Measurements from ENCODE around the gene MTMR2.
A peak's percentile ranks its signal among the peaks of the same experiment; 100 is the strongest.

The MTMR2 gene

DNA sequence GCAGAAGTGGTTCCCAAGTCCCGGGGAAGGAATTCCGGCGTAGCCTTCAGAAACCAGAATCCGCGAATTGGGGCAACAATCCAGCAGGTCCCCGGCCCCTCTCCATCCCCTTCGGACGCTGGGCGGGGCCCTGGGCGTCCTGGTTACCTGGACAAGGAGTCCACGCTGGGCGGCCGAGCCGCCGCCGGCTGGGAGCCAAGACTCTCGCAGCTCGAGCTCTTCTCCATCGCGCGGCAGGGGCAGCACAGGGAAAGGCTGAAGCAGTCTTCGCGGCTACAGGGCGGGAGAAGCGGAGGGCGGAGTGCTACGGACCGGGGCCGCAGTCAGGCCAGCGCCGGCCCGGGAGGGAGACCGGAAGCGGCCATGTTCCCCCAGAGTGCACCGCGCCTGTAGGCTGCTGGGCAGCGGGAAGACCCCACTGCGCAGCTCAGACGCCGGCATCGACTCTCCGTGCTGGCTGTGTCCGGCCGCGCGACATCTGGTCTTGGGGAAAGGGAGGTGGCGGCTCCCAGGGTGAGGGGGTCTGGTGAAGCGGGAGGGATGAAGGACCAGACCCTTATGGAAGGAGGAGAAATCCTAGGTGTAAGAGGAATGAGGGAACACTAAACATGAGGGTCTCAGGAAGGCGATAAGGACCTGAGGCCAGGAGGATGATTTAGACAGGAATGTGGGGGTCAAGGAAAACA, at the start of gene MTMR2:
Gene MTMR2, minus strand, starts transcription at position 380 of the 686 bp plus-strand sequence. Its CDS starts 153 bp downstream, at position 227.
- FAIRE-seq (no peak), DNase-seq (ENCODE audit: low spot score) (peak; percentile 63)

DNA sequence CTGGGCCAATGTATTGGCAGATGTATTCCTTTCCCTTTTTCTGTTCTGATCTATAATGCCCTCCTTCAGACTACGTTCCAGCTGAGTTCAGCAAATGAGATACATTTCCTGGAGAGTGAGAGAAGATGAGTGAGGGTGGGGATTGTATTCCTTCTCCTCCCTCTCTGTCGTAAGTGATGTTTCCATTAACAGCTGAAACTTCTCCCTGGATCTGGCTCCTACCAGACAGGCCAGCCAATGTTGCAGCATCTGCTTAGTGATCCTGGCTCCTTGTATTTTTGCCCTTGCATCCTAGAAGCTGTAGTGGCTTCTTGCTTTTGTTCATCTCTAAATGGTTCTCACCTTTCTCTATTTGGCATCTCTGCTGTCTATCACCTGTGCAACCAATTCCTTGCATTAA, 48.2 kb upstream of the MTMR2 start:
- DNase-seq (ENCODE audit: low spot score) (no peak), FAIRE-seq (no peak)

DNA sequence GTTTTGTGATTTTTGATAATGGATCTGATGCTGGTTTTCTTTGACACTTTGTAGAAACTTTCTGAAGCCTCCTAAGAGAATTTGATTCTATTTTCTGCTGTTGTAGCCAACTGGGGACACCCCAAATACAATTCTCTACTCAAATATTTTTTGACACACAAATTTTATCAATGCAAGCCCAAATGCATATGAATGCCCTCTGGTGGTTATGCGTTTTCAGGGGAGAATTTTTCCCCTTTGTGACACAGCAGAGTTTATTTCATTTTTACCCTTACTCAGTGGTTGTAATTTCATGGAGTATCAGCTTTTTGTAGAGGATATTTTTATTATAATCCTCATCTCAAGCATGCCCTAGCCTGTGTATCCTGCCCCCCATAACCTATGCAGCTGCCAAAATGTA, 44.7 kb upstream of the MTMR2 start:
- DNase-seq (ENCODE audit: low spot score): no peak
- no peak for FAIRE-seq

DNA sequence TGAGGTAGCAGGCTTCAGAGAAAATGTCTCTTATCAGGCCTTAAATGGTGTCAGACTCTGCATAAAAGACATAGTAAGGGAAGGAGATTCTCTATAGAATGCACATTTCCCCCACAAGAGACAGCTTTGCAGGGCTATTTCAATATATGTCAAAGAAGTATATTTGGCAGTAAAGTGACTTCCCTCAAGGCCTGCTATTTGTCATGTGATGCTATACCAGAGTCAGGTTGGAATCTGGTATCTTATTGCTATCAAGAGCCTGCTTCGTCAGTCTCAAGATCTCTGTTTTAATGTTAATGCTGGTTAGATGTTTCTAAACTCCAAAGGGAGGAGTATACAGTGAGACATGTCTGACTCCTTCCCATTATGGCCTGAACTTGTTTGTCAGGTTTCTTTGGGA, 40.4 kb upstream of the MTMR2 start:
- DNase-seq (ENCODE audit: low spot score): no peak
- FAIRE-seq: no peak

DNA sequence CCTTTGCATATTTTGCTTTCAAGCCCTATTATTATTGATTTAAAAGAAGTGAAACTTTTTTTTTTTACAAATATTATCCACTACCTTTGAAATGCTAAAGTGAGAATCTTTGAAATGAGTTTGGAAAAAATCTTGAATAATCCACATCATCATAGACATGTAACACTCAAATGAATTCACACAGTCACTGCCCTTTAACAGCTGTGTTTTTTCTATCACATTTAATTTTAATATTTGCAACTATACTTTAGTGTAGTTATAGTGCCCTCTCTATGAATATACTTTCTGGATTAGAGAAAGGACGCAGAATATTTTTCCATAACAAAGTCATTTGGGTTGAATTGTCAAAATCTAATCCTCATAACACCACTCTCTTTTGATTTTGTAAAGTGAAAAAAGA, 37.9 kb upstream of the MTMR2 start:
- FAIRE-seq (no peak), DNase-seq (ENCODE audit: low spot score) (no peak)

DNA sequence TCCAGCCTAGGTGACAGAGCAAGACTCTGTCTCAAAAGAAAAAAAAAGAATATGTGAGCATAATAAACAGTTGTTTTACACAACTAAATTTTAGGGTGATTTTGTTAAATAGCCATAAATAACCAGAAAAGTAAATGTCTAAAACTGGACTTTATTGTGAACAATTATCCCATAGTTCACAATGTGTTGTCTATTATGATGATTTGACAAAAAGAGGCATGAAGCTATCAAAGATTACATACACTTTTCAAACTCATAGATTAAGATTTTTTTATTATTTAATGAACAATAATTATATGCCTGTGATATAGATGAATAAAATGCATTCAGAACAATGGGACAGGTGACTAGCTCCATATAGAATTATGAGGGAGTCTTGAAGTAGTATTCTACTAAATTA, 27.0 kb upstream of the MTMR2 start:
- FAIRE-seq (no peak), DNase-seq (ENCODE audit: low spot score) (no peak)

DNA sequence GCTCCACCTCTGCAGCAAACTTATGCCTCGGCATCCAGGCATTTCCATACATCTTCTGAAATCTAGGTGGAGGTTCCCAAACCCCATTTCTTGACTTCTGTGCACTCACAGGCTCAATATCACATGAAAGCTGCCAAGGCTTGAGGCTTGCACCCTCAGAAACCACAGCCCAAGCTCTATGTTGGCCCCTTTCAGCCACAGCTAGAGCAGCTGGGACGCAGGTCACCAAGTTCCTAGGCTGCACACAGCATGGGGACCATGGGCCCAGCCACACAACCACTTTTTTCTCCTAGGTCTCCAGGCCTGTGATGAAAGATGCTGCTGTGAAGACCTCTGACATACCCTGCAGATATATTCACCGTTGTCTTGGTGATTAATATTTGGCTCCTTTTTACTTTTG, 24.7 kb upstream of the MTMR2 start:
- FAIRE-seq (no peak), DNase-seq (ENCODE audit: low spot score) (no peak)

DNA sequence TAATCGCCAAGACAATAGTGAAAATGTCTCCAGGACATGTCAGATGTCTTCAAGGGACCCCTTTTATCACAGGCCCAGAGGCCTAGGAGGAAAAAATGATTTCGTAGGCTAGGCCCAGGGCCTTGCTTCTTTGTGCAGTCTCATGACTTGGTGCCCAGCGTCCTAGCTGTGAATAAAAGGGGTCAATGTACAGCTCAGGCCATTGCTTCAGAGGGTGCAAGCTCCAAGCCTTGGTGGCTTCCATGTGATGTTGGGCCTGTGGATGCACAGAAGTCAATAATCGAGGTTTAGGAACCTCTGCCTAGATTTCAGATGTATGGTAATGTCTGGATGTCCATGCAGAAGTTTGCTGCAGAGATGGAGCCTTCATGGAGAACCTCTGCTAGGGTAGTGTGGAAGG, 20.7 kb upstream of the MTMR2 start:
- no peak for DNase-seq (ENCODE audit: low spot score)

DNA sequence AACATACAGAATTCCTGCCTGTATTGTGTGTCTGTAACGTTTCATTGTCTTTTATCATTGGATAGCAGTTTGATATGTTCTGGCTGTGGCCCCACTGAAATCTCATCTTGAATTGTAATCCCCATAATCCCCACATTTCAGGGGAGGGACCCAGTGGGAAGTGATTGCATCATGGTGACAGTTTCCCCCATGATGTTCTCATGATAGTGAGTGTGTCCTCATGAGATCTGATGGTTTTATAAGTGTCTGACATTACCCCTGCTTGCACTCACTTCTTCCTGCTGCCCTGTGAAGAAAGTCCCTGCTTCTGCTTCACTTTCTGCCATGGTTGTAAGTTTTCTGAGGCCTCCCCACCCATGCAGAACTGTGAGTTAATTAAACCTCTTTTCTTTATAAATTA, 19.6 kb upstream of the MTMR2 start:
- DNase-seq (ENCODE audit: low spot score) (no peak), FAIRE-seq (no peak)

More for the DNA sequence above, 20.7 kb upstream of the MTMR2 start:
- FAIRE-seq: no peak

DNA sequence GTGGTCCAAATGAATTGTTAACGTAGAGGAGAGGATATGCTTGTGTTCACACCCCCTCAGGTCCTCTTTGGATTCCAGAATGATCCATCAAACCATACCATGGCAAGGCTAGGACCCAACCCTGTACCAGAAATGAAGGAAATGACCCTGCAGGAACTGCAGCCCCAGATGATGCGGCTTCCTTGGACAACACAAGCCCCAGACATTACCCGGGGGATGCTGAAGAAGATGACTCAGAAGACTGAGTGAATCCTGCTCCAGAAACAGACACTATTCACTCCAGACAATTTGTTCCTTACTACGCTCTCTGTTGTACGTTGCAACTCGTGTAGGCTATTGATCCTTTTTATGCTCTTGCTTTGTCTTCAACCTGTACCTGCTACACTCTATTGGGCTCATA, 15.2 kb upstream of the MTMR2 start:
- DNase-seq (ENCODE audit: low spot score) (no peak), FAIRE-seq (no peak)

DNA sequence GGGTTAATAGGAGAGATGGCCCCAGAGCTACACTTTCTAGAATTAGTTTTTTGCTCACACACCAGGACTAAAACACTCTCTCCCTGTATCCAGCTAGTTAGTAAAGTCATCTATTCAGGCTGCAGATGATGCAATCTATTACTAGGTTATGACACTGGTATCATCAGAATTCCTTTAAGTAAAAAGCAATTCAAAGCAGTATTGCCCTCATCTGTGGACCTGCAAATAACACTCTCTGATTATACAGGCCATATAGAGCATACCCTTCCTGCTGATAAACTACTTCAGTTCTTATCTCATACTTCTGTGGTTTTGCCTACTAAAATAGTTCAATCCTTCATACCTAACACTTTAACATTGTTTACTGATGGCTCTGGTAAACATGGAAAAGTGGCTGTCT, 13.5 kb upstream of the MTMR2 start:
- DNase-seq (ENCODE audit: low spot score): no peak
- no peak for FAIRE-seq

DNA sequence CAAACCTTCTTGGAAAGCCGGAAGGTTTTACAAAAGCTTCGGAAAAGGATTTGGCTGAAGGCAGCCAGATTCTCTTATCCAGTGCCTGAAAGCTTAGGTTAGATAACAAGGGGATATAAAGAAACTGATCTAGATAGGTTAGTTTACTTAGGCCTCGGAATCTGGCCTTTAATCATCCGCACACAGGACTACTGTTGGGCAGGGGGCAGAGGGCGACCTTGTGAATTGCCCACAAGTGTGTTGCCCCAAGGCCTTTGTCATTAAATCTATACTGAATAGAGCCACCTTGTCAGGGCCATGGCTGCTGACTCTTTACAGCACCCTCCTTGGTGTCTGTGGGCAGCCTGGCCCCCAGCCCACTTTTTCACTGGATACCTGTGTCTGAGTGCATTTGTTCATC, 9.7 kb upstream of the MTMR2 start:
- FAIRE-seq: no peak

DNA sequence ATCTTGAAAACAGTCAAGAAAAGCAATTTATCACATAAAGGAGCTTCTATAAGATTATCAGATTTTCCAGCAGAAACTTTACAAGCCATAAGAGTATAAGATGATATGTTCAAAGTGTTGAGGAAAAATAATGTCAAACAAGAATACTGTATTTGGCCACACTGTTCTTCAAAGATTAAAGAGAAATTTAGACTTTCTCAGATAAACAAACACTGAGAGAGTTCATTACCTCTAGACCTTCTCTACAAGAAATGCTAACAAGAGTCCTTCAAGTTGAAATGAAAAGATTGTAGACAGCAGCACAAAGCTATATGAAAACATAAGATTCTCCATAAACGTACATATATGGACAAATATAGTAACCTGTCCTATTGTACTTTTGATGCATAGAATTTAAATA, 8.0 kb upstream of the MTMR2 start:
- FAIRE-seq: no peak

More for the DNA sequence above, 9.7 kb upstream of the MTMR2 start:
- DNase-seq (ENCODE audit: low spot score): no peak

DNA sequence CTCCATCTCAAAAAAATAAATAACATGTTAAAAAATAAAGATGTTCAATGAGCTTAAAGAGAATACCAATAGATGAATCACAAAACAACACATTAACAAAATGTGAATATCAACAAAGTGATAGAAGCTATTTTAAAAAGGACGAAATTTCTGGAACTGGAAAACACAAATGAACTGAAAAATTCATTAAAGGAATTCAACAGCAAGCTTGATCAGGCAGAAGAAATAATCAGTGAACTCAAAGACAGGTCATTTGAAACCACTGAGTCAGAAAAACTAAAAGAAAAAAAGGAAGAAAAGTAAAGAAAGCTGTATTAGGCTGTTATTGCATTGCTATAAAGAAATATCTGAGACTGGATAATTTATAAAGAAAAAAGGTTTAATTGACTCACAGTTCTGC, 7.0 kb upstream of the MTMR2 start:
- DNase-seq (ENCODE audit: low spot score) (no peak), FAIRE-seq (no peak)

More for the DNA sequence above, 8.0 kb upstream of the MTMR2 start:
- no peak for DNase-seq (ENCODE audit: low spot score)

DNA sequence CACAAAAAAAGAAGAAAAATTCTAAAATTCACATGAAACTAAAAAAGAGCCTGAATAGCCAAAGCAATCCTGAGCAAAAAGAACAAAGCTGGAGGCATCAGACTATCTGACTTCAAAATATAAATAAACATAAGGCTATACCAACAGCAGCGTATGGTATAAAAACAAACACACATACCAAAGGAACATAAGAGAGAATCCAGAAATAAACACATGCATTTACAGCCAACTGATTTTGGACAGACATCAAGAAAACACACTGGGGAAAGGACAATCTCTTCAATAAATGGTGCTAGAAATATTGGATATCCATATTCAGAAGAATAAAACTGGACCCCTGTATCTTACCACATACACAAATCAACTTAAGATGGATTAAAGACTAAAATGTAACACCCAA, 2.8 kb upstream of the MTMR2 start:
- DNase-seq (ENCODE audit: low spot score) (no peak), FAIRE-seq (no peak)

DNA sequence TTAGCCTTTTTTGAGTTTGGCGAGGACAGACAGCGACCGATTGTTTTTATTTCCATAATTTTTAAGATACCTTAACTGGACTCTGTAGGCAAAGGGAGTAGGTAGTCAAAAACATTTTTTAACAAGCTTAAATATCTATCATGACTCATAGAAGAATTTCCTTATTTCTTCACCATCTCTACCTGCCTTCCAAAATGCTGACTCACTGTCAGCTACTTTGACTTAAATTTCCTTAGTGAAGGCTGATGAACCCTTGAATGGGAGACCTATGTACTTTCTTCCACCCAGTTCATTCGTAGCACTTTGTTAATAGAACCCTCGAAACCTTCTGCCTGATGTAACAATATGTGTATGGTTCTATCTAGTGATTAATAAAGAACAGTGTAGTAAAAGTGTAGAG, 1.1 kb upstream of the MTMR2 start:
- FAIRE-seq (peak; percentile 59), DNase-seq (ENCODE audit: low spot score) (peak; percentile 61)

DNA sequence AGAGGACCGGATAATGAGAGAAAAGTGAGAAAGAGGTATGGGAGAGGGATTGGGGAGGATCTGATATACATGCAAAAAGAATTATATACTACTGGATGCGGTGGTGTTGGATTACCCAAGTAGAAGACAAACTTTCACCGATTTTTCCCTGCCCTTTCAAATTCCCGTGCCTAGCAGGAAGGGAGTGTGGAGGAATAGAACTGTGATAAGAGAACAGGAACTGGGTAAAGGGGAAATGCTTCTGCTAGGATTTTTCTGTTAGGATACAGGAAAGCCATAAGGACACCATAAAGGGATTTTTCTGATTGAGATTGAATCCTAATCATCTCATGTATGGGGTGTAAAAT, 480 bp upstream of the MTMR2 start:
- FAIRE-seq (no peak), DNase-seq (ENCODE audit: low spot score) (peak; percentile 17)

DNA sequence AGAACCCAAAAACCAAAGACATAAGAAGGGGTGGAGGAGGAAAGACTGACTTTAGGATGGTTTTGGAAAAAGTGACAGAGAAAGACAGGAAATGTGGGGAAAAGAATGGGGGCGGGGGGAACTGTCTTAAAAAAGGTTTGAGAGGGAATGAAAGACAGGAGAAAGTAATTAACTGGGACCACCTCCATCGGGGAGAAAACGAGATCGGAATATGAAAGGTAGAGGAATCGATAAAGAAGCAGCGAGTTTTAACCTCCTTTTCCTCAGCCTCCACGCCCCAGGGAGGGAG, 524 bp downstream of the MTMR2 start:
- no peak for DNase-seq (ENCODE audit: low spot score)
- no peak for FAIRE-seq

DNA sequence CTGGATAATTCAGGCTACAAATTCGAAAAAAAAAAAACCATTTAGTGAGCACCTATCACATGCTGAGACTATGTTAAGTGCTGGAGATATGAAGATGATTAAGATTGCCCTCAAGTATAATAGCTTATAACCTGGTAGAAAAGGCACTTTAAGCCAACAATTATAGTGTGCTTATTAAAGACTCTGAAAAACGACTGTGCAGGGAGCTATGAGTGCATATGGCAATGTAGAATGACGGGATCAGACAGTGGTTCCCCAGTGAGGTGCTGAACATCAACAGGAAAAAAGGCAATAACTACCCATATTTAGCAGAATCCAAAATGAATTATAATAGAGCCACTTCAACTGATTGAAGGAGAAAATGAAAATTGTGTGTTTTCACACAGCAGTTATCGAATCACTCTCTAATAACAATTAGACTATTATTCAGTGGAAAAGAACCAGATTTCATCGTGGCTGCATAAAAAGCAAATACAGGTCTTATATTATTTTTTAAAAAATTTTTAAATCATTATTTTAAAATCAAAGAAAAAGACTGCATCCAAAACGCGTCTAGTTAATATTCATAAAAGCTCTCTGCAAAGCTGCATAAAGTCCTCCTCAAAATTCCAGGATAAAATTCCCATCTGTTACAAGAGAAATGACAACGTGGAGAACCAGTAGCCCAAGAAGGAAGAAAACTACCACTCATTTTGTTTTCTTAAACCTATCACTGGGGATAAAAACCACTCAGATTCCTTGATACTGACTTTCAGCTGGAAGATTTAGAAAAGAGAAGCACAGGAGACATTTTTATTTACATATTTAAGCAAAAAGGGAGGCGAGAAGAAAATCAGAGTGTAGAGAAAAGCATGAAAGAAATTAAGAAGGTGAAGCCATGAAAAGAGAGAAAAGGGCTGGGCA, 1.1 kb downstream of the MTMR2 start:
- FAIRE-seq (no peak), DNase-seq (ENCODE audit: low spot score) (peak; percentile 8)

DNA sequence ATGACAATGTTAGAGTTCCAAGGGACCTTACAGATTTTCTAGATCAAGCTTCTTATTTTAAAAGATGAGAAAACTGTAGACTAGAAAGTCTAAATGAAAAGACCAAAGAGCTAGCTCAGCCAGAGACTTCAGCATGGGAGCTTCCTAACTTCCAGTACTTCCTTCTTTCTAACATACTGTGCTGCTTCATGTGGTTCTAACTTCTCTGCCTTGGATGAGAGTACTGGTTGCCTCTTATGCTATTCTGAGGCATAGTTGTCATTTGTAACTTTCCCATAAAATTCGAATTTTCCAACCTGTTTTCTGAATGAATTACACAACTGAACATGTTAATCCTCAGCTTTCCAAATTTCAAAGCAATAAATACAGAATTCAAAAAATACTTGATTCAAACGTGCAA, 1.8 kb downstream of the MTMR2 start:
- DNase-seq (ENCODE audit: low spot score): peak; percentile 33
- no peak for FAIRE-seq

DNA sequence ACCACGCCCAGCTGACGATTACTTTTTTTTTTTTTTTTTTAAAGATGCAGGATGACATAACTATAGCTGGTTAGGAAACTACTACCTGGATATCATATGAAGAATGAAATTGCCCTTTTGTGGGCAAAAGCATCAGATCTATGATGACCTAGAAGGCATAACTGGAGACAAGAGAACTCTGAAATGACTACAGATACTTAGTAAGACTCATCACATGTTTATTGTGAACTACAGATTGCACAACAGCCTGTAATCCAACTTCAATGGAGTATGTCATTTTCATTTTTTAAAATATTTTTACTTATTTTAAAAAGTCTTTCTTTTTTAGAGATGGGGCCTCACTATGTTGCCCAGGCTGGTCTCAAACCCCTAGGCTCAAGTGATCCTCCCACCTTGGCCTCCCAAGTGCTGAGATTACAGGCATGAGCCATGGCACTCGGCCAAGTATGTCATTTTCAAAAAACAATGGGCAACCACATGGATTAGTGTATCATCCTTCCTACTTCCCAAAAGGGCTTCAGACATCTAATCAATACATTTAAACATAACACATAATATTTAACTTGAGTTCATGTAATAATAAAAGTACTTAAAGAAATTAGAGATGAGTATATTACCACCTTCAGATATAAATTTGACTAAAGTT, 3.3 kb downstream of the MTMR2 start:
- DNase-seq (ENCODE audit: low spot score) (no peak), FAIRE-seq (no peak)

DNA sequence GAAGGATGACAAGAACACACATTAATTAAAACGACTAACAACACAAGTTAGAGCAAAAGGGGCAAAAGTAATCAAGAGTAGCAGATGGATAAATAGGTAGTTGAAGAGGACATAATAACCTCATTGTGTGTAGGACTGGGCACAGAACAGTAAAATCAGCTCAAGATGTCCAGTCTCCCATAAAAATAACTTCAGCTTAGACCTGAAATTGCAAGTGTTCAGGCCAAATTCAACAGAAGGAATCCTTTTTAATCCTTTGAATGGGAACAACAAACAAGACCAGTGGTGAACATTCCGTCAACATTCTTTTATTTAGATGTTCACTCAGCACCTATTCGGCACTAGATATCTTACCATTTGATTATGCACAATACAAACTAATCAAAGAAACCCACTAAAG, 4.4 kb downstream of the MTMR2 start:
- FAIRE-seq: no peak
- no peak for DNase-seq (ENCODE audit: low spot score)

DNA sequence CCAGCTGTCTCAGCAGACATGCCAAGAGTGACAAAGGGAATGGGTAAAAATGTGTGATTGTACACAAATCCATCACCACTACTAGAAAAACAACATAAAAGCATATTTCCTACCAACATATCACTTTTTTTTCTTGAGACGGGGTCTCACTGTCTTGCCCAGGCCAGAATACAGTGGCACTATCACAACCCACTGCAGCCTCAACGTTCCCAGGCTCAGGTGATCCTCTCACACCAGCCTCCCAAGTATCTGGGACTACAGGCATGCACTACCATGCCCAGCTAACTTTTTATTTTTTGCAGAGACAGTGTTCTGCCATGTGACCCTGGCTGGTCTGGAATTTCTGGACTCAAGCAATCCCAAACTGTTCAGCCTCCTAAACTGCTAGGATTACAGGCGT, 5.2 kb downstream of the MTMR2 start:
- DNase-seq (ENCODE audit: low spot score): no peak
- FAIRE-seq: no peak
